ENCODE results near the gene VOPP1.

VOPP1 gene

DNA sequence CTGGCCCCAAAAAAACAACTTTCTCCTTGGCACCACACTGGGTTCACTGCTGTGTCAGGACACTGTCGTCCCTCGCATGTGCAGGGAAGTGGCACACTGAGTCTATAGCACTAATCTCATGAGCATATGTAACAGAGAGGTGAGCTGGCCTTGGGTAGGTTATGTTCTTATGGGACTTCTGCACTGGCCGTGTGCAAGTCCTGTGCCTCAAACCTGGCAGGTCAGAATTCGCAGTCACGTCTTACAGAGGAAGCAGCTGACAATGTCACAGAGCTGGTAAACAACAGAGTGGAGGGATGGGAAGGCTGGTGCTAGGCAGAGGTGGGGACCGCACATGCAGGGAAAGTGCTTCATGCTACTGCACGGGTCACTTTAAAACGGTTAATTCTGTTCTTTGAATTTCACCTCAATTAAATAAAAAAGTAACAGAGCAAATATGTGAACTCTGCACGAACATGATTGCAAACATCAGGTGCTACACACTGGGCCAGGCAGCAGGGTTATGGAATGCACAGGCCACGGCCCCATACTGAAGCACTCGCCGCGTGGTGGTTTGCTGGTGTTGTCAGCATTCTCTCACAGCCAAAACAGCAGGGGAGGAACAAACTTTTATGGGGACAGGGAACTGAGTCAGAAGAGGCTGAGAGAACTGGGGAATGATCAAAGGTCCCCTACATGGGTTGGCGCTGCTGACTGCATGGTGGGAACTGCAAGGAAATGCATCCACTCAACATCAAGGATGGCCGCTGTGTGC lies 54.2 kb downstream of the VOPP1 start:
- TF ChIP-seq, protein P1, sequence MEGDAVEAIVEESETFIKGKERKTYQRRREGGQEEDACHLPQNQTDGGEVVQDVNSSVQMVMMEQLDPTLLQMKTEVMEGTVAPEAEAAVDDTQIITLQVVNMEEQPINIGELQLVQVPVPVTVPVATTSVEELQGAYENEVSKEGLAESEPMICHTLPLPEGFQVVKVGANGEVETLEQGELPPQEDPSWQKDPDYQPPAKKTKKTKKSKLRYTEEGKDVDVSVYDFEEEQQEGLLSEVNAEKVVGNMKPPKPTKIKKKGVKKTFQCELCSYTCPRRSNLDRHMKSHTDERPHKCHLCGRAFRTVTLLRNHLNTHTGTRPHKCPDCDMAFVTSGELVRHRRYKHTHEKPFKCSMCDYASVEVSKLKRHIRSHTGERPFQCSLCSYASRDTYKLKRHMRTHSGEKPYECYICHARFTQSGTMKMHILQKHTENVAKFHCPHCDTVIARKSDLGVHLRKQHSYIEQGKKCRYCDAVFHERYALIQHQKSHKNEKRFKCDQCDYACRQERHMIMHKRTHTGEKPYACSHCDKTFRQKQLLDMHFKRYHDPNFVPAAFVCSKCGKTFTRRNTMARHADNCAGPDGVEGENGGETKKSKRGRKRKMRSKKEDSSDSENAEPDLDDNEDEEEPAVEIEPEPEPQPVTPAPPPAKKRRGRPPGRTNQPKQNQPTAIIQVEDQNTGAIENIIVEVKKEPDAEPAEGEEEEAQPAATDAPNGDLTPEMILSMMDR (IDR thresholded peaks at IDR 0.05; ENCODE audit: low read depth, low read length, missing control alignments), result no peak

DNA sequence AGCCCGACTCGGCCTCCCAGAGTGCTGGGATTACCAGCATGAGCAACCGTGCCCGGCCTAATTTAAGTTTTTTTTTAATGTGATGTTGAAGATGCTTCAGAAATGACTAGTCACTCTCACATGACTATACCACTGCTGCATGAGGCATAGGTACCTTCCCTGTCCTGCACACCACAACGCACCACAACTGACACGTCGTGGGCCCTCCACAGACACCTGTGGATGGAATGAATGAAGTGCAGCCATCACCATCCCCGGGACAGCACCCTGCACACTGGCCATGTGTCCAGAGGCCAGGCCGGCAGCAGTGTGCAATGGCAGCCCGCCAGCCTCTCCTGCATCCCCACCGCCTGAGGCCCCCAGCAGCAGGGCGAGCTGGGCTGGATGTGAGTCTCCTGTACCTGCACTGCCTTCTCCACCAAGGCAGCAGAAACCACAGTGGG lies 55.1 kb downstream of the VOPP1 start:
- no peak overlapping the region for H3K4me3 ChIP-seq (replicated peaks; ENCODE audit: low read depth, low read length)
- TF ChIP-seq, protein P1 (IDR thresholded peaks at IDR 0.05; ENCODE audit: low read depth, low read length, missing control alignments), result no peak
- DNase-seq (ENCODE audit: extremely low read depth, low read depth), result no peak

More for the DNA sequence above, 54.2 kb downstream of the VOPP1 start:
- DNase-seq (ENCODE audit: extremely low read depth, low read depth), result no peak
- H3K4me3 ChIP-seq (replicated peaks; ENCODE audit: low read depth, low read length), result no peak overlapping the region

DNA sequence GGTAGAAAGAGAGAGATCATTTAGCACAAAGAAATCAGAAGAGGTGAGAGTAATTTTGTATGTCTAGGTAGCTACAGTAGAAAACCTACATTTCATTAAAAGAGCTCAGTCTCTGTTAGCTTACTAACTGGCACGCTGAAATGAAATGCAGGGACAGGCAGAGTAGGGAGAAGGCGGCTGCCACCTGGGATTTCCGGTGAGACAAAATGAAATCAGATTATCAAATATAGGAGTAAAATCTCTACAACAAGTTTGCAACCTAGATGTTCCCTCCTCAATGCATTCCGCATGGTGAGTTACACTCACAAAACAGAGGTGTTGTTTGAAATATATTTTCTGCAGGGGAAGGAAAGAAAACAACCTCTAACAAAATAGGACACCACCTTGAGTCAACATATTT lies 55.9 kb downstream of the VOPP1 start:
- TF ChIP-seq, protein P1 (IDR thresholded peaks at IDR 0.05; ENCODE audit: low read depth, low read length, missing control alignments), result no peak
- no peak overlapping the region for H3K4me3 ChIP-seq (replicated peaks; ENCODE audit: low read depth, low read length)
- no peak for DNase-seq (ENCODE audit: extremely low read depth, low read depth)

DNA sequence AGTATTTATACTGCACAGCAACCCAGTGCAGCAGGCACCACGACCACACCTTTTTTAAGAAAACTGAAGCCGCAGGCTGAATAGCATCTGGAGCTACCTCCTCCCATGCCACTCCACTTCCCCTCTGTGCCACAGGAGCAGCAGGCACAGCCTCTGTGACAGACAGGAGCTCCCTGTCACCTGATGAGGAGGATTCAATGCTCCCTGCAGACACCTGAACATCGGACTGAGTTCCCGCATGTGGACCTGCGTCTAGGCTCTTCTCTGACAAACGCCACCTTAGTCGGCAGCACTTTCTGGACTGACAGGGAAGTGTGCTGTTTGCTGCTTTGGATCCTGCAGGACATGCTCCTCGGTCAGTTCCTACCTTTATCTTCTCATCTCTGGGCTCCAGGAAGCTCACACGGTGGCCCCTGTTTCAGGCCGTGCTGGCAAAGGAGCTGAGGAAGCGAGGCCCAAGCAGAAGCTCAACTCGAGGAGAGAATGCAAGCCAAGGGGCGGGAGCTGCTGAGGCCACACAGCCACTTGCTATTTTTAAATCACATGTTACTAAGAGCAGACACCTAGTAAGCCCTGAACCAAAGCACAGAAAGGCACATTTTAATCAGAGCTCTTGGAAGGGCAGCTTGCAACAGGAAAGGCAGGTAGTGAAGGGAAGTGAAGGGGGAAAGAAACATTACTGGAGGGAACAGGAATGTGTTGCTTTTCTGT lies 56.6 kb downstream of the VOPP1 start:
- no peak for DNase-seq (ENCODE audit: extremely low read depth, low read depth)
- TF ChIP-seq, protein P1 (IDR thresholded peaks at IDR 0.05; ENCODE audit: low read depth, low read length, missing control alignments), result no peak
- H3K4me3 ChIP-seq (replicated peaks; ENCODE audit: low read depth, low read length), result no peak overlapping the region

DNA sequence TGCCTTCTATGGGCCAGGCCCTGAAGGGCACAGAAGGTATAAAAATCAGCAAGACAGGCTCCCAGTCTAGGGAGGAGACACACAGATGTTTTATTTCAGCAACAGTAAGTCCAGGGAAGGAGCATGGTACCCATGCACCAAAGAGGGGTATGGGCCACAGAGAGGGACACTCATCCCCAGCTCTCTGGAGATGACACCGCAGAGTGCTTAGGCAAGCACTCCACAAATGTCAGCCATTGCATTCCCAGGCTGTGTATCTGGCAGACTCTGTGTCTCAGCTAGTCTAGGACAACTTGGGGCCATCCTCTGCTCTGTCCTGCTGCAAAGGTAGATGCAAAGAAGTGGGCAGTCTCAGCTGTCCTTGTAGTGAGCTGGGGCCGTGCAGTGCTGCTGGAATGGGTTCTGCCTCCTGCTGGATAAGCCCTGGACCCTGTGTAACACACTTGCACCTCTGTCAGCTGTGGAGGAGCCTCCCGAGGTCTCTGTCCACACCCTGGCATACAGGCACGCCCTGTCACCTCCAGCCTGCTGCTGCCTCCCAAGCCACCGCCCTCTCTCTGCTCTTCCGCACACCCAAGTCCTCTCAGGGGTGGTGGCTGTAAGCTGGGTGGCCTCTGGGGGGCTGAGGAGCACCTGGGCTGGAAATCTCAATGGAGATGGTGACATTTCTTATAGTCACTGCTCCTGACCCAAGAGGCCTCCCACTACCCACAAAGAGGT lies 57.6 kb downstream of the VOPP1 start:
- DNase-seq (ENCODE audit: extremely low read depth, low read depth), result no peak
- TF ChIP-seq, protein P1 (IDR thresholded peaks at IDR 0.05; ENCODE audit: low read depth, low read length, missing control alignments), result no peak
- H3K4me3 ChIP-seq (replicated peaks; ENCODE audit: low read depth, low read length), result no peak overlapping the region

DNA sequence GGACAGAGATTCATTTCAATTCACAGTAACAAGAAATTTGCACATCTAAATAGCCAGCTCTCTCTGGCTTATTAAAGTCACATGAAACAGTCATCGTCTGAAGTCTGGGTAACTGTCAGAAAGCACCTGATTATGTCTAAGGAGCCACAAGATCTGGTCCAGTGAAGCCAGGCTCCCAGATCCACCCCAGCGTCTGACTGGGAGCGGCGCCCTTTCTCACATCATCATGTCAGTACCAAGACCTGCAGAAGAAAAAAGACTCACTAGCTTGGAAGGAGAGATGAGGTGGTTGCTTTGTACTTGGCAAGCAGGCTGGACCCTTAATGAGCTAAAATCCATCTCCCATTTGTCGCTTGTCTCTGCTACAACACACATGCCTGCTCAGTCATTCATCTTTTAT lies 58.4 kb downstream of the VOPP1 start:
- no peak for DNase-seq (ENCODE audit: extremely low read depth, low read depth)
- TF ChIP-seq, protein P1 (IDR thresholded peaks at IDR 0.05; ENCODE audit: low read depth, low read length, missing control alignments), result no peak
- H3K4me3 ChIP-seq (replicated peaks; ENCODE audit: low read depth, low read length), result no peak overlapping the region

All from HFF-Myc (cell line).